GM19035 (cell line): ENCODE data around the gene AOX1.
"Not testable (repeated sequence)": the region's sequence is repeated elsewhere in the genome, so short reads cannot be mapped to it uniquely, and the experiment has no call there.

Experiments used
- ATAC-seq: cut with Tn5 transposase; IDR thresholded peaks from one replicate; pipeline ENCODE4 v1.9.1; 2021; ENCODE audit not compliant: unreplicated experiment

The AOX1 gene

DNA sequence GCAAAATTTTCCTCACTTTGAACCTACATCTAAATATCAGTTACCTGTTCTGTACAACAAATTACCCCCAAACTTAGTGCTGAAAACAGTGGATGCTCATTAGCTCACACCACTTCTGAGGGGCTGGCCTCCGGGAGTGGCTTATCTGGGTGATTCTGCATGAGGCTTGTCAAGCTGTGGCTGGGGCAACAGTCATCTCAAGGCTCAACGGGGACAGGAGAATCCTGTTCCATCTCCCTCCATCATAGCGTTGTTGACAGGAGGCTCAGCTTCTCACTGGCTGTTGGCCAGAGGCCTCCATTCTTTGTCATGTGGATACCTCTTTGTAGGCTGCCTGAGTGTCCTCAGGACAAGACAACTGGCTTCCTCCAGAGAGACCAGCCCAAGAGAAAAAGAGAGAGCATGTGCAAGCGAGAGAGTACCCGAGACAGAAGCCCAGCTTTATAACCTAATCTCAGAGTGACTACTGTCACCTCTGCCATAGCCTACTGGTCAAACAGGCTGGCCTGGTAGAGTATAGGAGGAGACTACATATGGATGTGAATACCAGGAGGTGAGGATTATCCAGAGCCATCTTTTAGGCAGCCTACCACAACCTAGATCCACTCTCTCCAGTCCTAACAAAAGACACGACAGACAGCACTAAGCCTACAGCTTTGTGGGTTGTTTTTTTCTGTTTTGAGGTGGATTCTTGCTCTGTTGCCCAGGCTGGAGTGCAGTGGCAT, 79.1 kb downstream of the AOX1 start:
- ATAC-seq = no peak

DNA sequence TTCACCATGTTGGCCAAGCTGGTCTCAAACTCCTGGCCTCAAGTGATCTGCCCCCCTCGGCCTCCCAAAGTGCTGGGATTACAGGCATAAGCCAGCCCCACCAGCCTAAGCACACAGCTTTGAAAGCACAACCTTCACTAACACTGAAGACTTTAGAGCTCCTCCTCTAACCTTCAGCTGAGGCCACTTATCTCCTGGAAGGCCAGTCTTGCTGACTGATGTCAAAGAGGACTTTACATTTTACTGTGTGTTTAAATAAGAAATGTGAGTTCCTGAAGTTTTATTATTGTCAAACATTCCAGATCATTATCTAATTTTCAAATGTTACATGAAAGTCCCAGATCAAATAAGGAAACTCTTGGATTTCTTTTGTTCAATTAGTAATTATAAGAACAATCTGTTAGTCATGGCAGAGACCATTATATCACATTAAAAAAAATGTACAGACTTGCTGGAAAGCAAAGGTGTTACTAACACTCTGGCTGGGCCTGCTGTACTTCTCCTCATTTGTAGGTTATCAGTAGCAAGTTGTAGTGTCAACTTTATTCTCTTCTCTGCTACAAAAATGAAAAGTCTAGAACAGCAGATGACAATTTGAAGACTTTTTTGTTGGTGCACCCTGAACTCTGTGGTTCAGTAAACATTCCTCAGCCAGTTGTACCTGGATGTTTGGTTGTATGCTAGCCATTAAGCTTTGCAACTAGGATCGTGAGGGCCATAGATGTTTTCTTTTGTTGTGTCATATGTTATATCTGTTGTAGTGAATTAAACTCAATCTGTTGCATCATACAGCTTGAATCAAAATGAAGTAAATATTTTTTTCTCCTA, 80.0 kb downstream of the AOX1 start:
- ATAC-seq = no peak

DNA sequence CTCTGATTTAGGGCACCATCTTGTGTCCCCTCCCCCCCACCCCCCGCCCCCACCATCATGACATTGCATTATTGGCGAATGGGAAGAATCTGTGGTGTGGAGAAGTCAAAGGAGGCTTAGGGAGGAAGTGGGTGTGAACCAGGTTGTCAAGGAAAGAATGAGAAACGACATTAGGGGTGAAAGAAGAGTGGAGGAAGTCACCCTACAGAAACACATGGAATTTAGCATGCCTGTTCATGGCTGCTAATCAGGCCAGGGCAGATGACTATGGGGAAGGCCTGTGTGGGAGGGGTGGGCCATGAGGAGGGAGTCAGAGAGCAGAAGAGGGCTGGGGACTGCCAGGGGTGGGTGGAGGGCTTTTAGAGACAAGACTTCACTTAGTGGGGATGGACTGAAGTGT, 81.6 kb downstream of the AOX1 start:
- no peak for ATAC-seq

DNA sequence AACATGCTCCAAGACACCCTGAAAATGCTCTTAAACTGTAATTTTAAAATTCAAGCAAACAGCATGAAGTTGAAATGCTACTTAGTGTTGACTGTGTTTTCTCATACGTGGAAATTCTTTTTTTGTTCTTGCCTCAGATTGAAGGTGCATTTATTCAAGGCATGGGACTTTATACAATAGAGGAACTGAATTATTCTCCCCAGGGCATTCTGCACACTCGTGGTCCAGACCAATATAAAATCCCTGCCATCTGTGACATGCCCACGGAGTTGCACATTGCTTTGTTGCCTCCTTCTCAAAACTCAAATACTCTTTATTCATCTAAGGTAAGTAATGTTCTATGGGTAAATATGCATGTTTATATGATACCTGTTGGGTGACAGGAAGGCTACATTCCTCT, 82.7 kb downstream of the AOX1 start:
- ATAC-seq = no peak

DNA sequence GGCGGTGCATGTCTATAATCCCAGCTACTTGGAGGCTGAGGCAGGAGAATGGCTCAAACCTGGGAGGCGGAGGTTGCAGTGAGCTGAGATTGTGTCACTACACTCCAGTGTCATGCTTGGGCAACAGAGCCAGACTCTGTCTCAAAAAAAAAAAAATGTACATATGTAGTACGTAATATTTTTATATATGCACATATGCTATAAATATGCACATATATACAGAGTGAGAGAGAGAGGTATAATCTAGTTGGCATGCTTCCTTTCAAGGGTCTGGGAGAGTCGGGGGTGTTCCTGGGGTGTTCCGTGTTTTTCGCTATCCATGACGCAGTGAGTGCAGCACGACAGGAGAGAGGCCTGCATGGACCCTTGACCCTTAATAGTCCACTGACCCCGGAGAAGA, 83.5 kb downstream of the AOX1 start:
- no peak for ATAC-seq

DNA sequence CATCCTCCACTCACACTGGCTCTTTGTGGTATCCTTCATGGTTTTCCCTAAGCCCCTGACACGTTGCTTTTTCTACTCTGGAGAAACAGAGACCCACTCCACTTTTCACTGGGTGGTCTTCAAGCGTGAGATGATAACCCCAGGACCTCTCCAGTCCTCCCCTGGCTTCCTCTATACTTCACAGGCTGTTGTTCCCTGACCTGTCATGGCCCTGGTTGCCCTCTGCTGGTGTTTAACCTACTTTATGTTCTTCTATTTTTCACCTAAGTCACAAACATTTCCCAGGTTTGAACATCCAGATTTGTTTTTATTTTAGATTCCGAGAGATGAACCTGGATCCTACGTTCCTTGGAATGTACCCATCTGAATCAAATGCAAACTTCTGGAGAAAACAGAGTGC, 84.5 kb downstream of the AOX1 start:
- ATAC-seq = no peak

DNA sequence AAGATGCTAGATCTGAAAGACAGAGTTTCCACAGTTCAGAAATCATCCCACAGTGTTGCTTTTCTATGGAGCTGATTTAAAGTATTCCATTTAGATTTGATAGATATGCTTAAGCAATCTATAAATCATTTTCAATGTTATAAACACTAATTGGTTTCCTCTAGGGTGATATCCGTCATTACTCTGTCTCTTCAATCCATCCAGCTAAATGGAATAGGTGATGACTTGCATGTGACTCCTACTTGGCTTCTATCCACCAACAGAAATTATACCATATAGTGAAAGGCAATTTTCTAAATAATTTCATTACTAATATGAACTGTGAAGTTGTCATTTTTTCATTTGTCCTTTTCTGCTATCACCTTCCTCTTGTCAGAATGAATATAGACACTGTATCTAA, 84.9 kb downstream of the AOX1 start:
- no peak for ATAC-seq

DNA sequence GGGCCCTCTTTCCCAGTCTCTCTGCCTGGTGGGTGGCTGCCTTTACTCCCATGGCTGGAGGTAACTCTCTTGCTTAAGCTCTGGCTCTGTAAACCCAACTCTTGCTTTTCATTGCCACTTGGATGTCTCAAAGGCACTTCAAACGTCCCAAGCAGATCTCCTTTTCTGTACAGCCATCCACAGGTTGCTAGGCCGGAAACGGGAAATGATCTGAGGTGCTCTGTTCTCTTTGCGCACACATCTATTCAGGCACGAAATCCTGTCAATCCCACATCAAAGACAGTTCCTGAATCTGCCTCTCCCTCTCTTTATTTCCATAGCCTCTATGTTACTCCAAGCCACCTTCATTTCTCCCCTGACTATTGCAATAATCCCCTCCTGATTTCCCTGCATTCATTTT, 87.4 kb downstream of the AOX1 start:
- no peak for ATAC-seq

DNA sequence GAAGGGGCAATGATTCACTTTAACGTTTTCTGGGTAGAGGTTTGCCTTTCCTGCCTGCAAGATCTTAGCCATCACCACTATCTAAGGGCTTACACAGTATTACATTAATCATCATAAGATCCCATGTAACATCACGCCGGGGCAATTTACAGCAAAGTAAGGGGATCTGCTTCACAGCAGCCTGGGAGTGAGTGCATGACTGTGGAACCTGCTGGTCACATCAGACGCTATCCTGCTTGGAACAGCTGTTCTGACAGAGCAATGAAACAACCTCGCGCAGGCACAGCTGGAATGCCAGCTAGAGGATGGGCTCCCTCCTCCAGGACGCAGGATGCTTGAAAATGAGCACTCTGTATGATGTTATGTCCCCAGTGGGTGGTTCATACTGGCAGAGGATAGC, 89.0 kb downstream of the AOX1 start:
- no peak for ATAC-seq

DNA sequence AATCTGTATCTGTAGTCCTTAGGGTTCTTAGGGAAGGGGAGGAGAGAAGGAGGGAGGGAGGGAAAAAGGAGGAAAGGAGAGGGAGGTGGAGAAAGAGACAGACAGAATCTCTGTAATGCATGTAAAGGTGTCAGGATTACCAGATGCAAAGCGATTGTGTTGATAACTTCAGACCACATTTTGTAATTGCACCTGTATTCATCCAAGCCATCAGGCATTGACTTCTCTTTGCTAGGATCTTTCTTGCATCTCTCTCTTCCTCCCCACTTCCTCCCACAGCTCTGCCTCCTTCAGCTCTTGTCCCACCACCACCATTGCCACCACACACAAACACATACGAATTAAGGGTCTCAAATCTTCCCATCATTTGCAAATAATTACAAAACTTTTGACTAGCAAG, 91.4 kb downstream of the AOX1 start:
- no peak for ATAC-seq

DNA sequence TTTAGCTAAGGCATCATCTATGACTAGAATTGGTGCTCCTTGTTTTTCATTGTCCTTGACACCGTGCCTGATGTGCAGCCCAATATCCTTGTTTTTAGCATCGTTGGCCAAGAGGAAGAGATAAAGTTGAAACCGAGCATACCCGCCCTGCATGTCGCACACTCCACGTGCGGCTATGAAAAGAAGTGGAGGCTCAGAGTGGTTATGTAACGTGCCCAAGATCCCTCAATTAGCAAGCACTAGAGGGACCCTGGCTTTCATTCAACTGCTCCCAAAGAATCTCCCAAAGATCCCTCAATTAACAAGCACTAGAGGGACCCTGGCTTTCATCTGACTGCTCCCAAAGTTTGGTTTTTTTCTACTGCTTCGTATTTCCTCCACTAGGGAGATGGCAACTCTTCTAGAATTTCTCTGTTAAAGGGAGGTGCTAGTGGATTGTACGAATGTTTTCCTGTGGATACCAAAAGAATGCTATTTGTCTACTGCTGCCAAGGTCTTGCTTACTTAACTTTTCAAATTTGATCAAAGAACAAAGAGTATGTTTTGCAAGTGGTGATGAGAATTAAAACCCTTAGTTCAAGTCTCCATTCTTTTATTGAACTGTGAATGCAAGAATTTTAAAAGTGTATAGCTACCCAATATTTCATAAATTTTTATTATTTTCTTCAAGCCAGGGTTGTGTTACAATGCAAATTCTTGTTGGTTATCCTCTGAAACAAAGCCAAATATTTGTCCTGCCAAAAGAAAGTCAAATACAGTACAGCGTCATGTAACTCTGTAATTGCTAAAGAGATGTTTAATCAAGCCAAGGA, 92.1 kb downstream of the AOX1 start:
- ATAC-seq = no peak

DNA sequence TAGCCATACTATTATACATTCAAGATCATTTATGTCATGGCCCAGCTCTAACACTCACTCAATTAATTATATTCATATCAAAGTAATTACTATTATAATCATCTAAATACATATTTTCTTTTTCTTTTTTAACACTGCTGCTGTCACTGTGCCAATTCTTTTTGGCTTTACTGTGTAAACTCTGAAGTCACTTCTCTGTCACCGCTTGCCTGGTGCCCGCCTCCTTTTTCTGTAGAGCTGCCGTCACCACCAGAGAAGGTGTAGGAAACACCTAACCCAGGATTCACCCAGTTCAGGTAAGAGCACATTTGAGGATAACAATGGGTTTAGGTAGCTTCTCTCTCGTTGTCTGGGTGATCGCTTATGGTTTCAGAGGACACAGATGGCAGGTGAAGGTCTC, 93.3 kb downstream of the AOX1 start:
- no peak for ATAC-seq

DNA sequence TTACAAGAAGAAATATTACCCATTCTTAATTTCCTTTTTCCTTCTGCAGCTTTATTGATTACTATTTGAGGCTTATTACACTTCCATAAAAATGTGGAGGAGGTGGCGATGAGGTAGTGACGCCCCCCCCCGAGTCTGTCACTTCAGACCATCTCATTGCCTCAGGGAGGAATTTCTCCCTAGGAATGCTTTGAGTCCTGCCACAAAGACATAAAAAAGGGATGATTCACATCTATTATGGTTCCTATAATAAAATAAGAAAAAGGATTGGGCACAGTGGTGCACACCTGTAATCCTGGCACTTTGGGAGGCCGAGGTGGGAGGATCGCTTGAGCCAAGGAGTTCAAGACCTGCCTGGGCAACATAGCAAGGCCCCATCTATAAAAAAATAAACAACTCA, 93.7 kb downstream of the AOX1 start:
- no peak for ATAC-seq

DNA sequence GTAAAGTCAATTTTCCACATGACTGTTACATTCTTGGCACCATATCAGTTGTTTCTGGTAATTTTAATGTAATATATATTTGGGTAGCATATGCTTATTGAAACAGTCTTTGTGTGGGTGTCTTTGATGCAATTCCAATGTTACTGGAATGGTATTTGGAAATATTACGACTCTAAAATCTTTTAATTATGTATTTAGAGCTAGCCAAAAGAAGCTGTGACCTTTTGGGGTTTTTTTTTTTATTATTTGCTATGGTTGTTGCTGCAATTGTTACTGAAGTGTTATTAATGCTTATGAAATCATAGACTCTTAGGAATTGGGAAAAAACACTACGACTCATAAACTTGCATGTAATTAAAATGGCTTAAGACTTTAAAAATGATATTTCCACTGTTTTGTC, 95.9 kb downstream of the AOX1 start:
- no peak for ATAC-seq

DNA sequence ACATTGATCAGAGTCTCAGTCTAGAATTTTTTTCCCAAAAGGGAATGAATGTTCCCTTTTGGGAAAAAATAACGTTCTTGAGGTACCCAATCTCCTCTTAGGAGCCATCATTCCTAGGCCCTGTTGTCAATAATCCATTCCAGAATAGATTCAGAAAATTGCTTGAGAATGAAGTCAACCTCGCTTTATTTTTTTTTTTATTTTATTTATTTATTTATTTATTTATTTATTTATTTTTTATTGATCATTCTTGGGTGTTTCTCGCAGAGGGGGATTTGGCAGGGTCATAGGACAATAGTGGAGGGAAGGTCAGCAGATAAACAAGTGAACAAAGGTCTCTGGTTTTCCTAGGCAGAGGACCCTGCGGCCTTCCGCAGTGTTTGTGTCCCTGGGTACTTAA, 96.6 kb downstream of the AOX1 start:
- ATAC-seq = not testable (repeated sequence)

DNA sequence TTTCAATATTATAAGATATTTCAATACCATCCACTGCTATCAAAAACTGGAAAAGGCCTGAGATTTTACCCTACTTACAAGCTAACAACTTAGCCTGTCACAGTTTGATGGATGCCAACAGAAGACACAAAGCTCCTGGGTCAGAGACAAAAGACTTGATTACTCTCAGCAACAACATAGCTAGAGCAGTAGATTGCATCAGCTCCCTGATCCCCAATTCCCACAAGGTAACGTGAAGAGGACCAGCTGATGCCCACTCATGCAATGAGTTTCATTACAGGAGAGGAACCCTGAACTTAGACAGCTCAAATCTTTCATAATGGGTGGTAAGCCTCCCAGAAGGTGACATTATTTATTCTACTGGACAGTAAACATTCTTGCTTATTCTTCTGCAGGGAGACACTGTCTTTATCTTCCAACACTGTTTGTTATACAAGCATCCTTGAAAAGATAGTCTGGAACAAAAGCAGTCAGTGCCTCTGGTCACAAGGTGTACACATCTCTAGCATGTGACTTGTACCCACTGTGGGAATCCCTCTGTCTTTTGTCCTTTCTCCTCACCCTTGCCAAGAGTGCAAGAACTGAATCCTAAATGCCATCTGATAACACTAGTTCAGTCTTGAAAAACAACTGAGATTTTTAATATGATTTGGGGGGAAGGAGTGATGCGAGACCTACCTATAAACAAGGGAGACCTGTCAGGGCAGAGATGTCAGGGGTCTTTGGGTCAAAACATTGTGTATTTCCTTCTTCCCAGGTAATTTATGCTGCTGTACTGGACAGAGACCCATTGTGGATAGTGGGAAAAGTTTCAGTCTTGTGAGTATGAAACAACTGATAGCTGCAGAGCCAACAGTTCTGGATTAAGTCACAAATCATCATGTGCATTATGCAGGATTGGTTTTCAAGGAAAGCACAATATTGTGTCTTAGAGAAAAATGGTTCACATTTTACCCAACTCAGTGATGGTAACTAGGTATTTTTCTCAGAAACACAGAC, 102.4 kb downstream of the AOX1 start:
- ATAC-seq = no peak

DNA sequence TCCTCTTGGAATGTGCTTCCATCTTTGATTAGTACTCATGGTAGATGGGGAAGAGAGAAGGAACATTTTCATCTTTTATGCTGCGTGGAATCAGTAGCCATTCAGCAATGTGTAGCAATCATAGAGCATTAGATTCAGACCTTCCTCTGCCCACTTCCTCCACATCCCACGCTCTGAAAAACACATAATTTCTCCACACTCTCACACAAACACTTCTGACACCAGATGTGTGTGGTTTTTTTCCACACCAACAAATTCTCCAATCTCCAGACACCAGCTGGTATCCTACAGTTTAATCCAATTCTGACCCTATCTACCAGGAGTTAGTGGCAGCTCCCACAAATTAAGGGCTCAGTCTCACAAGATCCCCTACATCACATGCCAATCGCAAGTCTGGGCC, 103.3 kb downstream of the AOX1 start:
- no peak for ATAC-seq

DNA sequence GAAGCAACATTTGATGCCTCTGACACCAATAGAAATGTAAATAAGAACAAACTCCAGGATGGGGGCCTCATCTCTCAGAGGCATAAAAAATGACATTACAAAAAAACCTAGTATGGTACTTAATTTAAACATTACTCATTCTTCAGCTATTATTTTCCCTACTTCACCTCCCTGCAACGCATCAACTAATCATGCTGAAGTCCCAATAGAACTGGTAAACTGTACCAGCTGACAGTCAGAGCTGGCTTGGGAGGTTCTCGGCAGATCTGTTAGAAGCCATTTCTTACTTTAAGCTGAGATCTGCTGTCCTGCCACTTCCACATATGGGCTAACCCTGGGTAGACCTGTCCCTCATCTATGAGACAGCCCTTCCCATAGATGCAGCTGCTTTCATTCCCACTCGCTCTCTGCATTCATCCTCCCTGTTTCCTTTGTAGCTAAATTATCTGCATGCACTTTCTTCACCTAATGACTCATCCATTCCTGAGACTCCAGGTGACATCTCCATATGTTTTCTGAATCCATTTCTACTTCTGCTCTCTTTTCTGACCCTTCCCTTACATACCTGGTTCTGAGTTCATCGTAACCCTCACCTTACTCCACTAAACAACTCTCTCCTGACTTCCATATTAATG, 108.1 kb downstream of the AOX1 start:
- ATAC-seq = no peak

DNA sequence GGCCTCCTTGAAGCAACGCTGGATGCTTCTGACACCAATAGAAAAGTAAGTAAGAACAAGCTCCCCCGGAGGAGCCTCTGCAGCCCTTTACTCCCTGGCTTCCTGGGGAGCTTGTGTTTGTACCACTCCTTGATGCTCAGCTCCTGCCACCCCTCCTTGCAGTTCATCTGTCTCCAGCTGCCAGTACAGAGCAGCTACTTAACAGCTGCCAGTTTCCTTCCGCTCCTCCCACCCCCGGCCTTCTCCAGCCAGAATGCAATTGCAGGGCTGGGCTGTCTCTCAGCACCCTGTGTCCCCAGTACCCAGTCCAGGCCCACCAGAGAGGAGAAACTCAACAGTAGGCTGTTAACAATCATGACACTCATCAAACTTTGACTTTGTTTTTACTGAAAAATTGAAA, 109.4 kb downstream of the AOX1 start:
- no peak for ATAC-seq

DNA sequence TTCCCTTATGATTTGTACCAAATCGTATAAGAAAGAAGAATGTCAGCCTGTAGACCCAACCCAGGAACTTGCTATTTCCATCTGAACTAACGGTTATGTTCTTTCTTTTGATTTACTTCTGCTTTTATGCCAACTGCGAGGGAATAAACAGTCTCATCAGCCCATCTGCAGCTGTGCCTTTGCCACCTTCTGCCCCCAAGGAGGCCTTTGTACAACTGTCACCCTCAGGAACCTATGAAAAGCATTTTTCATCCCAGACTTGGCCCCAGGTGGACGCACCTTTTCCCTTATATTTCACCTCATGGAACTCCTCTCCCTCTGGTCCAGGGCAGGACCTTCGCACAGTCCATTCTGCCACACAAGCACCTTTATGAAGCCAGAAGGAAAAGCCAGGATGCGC, 109.8 kb downstream of the AOX1 start:
- ATAC-seq = no peak
